Endometrium (tissue), 2 donors: ENCODE data around the gene PZP.
"Not testable (repeated sequence)": the region's sequence is repeated elsewhere in the genome, so short reads cannot be mapped to it uniquely, and the experiment has no call there.

ENCODE experiments used
- FAIRE-seq: peaks from 2 replicates; lab custom pipeline; 2012; peaks lifted over from hg19 to GRCh38; lab: Jason Lieb, UNC
- donor health status: control.
- donor health status: control.

PZP gene

DNA sequence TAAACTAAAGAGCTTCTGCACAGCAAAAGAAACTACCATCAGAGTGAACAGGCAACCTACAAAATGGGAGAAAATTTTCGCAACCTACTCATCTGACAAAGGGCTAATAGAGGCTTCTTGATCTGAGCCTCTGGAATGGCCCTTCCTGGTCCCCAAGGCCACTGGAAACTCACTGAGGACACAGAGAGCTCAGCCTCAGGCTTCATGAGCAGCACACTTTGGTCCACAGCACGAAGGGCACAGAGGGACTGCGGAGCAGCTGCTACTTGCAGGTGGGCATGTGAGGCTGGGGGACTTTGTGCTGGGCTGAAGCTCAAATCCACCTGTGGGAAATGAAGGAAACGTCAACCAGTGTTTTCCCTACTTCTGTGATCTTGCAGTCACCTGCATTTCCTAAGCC, 27.4 kb downstream of the PZP start:
- FAIRE-seq, result no peak

GRCh38 chr12:9179781-9180180, 28.4 kb downstream of the PZP start:
- no peak for FAIRE-seq

DNA sequence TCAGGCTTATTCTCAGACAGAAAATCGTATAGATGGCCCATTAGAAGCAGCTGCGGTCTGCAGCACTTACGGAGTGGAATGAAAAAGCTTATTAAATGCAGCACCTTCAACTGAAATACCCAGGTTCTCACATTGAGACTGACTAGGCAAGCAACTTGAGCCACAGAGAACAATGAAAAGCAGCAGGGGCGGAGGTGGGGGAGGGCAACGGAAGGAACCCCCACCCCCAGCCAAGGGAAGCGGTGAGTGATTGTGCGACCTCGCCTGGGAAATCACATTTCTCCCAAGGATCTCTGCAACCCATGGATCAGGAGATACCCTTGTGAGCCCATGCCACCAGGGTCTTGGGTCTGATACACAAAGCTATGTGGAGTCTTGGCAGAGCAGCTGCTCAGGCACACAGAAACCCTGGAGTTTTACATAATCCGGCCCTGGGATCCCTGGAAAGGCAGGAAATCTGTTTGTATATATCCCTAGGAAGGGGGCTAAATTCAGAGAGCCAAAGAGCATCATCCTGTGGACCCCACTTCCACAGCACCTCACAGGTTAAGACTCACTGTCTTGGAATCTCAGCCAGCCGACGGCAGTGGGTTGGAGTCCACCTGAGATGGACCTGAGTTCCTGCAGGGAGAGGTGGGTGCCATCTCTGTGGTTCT, 38.1 kb downstream of the PZP start:
- no peak for FAIRE-seq

- not testable (repeated sequence) for FAIRE-seq
Measured at GRCh38 chr12:9167345-9167744, 40.9 kb downstream of the PZP start.

DNA sequence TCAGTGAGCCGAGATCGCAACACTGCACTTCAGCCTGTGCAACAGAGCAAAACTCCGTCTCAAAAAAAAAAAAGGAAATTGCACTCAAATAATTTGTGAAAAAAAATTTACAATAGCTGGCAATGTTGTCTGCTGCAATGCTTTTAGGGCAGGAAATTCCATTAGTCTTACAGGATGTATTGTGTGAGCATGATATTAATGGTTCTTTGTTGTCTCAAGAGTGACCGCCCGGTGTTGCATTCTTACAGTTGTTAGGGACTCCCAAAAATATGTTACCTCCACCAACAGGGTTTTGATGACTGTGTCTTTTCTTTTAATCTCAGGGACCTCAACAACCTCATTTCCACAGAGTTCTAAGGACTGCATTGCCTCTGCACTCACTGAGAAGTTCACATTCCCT, 44.8 kb downstream of the PZP start:
- FAIRE-seq, result no peak

DNA sequence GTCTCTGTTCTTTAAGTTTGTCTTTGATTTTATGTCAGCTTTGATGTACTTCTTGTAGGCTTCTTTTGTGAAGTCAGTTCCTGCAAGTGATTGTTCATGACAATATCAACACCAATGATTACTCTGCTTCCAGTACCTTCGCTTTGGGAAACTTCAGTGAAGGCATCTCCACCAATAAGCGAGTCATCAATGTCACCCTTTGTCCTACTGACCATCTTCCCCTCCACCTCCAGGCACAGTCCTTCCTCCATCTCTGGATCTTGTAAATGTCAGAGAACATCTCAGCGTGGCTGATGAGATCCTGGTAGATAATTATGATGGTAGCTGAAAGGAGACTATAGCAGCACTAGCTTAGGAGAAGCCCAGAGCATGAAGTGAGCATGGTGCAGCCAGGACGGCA, 52.1 kb downstream of the PZP start:
- no peak for FAIRE-seq

DNA sequence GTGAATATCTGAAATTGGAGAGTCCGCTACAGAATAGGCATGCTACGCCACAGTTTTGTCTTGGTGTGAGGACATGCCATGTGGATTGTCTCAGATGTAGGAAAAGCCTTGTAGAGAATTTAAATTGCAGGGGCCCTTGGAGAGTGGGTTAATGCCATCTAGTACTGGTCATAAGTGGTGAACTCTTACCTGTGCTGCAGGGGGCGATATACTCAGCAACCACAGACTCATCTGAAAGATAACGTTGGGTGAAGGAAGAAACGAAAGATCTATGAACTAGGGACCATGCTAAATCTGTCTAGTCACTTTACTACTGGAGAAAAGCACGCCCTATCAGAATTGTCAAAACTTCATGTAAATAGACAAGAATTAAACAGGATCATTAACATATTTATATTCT, 58.8 kb downstream of the PZP start:
- FAIRE-seq, result no peak

- no peak for FAIRE-seq
Measured at GRCh38 chr12:9148926-9149325, 59.3 kb downstream of the PZP start.

DNA sequence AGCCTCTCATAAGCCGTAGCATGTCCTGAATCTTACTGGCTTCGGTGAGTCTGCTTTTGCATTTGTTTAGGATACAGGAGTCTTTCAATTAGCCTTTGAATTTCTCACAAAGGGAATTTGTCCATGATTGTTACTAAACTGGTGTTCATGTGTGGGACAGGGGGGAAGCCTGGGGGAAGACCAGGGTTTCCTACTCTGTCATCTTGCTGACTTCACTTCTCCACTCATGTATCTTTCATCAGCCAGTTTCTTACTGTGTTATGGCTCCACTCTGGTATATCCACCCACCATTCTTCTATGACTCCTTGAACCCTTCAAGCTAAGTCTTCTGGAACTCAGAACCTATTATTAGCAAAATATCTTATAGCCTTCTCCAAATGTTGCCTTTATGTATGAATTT, 60.7 kb downstream of the PZP start:
- no peak for FAIRE-seq

DNA sequence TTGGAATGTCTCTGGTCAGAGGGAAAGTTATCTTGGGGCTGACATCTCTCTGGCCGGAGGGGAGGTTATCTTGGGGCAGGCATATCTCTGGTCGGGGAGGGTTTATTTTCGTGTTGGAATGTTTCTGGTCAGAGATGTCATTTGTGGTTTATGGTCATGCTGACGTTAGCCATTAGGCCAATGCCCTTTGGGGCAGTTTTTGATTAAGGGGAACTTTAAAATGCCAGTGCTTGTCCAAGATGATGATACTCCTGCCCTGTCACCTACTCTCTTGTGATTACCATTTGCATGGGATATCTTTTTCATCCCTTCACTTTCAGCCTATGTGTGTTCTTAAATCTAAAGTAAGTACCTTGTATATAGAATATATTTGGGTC, 63.5 kb downstream of the PZP start:
- no peak for FAIRE-seq

DNA sequence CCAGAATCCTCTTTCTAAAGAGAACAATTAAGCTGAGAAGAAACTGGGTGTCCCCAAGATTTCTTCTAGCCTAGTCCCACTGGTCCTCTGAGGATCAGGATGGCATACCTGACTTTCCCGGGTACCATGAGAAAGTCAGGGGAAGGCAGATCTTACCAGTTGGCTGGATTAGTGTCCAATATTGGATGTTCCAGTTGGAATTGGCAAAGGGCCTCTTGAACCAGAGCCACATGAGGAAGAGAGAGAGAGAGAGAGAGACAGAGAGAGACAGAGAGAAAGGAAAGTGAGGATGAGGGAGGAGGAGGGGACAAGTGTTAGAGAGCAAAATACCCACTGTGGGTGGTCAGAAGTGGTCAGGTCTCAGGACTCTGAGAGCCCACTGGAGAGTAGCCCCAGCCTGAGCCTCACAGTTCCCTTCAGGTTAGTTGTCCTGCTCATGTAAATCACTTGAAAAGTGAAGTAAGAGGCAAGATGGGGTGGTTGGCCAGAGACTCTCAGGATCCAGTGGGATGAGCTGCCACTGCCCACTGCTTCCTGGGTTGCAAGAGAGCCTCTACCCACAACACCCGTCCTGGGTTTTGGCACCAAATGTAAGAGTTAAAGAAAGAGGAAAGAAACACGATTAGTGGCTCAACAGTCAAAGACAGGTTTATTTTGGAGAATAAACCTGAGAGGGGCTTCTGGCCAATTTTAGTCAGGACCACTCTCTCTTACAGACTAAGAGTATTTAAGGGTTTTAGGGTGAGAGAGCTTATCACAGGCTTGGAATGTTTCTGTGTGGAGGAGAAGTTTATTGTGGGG, 64.1 kb downstream of the PZP start:
- FAIRE-seq, result no peak

DNA sequence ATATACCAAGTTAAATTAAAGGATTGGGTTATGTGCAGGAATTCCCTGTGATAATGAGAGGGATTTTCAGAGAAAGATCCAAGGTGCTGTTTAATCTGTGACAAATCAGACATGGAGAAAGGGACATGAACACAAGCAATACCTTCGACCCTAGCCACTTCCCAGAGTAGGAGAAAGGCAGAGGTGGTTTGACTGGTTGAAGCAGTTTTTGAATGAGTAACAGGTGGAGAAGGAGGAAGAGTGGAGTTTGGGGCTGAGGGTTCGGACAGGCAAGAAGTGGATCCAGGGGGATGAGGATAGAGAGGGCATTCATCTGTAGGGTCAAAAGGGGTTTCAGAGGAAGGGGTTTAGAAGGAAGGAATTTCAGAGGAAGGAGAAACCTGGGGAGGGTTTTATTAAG, 65.1 kb downstream of the PZP start:
- no peak for FAIRE-seq

DNA sequence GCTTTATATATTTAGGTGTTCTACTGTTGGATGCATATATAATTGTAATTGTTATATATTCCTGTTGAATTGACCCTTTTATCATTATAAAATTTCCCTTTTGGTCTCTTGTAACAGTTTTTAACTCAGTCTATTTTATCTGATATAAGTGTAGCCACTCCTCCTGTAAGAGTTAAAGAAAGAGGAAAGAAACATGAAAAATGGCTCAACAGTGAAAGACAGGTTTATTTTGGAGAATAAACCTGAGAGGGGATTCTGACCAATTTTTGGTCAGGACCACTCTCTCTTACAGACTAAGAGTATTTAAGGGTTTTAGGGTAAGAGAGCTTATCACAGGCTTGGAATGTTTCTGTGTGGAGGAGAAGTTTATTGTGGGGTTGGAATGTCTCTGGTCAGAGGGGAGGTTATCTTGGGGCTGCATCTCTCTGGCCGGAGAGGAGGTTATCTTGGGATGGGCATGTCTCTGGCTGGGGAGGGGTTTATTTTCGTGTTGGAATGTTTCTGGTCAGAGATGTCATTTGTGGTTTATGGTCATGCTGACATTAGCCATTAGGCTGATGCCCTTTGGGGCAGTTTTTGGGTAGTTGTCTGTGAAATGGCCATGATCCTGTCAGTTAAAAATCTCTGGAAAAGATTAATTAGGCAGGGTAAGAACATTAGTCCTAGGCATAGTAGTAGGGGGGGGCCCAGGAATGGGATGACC, 68.5 kb downstream of the PZP start:
- FAIRE-seq, result not testable (repeated sequence)

- FAIRE-seq, result no peak
Measured at GRCh38 chr12:9135903-9136310, 72.3 kb downstream of the PZP start.

- no peak for FAIRE-seq
Measured at GRCh38 chr12:9134981-9135628, 73.1 kb downstream of the PZP start.

- FAIRE-seq, result no peak
Measured at GRCh38 chr12:9133216-9133916, 74.8 kb downstream of the PZP start.

DNA sequence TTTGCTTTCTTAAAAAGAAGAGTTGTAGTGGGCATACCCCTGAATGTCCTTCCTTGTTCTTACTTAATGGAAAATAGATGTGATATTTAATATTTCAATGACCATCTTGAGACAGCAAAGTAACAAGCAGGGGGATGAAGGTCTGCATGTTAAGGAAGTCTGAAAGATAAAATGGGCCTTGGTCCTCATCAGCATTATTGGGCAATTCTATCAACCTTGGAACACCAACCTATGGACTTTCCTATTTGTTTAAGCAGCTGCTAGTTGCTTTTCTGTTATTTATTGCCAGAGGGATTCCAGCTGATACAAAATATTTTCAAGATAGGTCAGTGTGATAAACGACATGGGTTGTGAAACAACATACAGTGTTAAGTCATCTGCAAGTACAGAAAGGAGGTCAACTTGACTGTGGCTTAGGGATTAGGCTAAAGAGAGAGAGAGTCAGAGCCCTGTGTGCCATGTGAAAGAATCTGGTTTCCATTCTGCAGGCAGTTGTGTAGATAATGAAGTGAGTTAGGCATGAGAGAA, 76.1 kb downstream of the PZP start:
- FAIRE-seq, result no peak

GRCh38 chr12:9130244-9130643, 78.0 kb downstream of the PZP start:
- FAIRE-seq, result no peak

DNA sequence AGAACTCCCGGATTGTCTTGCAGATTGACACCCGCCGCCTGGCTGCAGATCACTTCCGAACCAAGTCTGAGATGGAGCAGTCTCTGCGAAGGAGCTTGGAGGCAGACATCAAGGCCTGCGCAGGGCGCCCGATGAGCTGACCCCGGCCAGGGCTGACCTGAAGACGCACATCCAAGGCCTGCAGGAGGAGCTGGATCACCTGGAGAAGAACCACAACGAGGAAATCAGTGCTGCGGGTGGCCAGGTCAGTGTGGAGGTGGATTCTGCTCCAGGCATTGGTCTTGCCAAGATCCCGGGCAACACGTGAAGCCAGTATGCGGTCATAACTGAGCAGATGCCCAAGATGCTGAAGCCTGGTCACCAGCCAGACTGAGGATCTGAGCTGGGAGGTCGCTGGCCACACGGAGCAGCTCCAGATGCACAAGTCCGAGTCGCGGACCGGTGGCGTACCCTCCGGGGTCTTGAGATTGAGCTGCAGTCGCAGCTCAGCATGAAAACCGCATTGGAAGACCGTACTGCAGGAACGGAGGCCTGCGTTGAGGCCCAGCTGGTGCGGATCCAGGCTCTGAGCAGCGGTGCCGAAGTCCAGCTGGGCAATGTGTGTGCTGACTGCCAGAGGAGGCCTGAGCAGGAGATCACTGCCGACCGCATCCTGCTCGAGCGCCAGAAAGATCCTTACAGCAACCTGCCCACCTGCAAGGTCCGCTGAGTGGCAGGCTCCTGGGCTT, 80.1 kb downstream of the PZP start:
- no peak for FAIRE-seq

GRCh38 chr12:9127484-9127883, 80.7 kb downstream of the PZP start:
- no peak for FAIRE-seq

GRCh38 chr12:9124383-9125031, 83.7 kb downstream of the PZP start:
- no peak for FAIRE-seq
